HepG2 (cell line): Measurements from ENCODE around the gene CCND1.

ENCODE experiments used
- CTCF ChIP-seq: sonication (generic); formaldehyde crosslinking; IDR thresholded peaks from 2 replicates; pipeline ENCODE4 v1.5.0; 2020; ENCODE audit warnings: mild to moderate bottlenecking, missing genetic modification reagents, moderate library complexity
- GABPA ChIP-seq, 2 experiments: IDR thresholded peaks; 2 replicates each; pipeline ENCODE4 v1.6.1; 2011 to 2016; ENCODE audit warnings: low read depth in 2 of 2, low read length in 1 of 2, missing biosample characterization in 1 of 2, missing genetic modification characterization in 1 of 2
- MAX ChIP-seq: IDR thresholded peaks from 2 replicates; pipeline ENCODE4 v1.6.1; 2012; ENCODE audit warnings: inconsistent platforms
- MTF1 ChIP-seq: sonication (generic); formaldehyde crosslinking; IDR thresholded peaks from 2 replicates; pipeline ENCODE4 v1.5.0; 2020; ENCODE audit warnings: missing genetic modification reagents
- NFE2L1 ChIP-seq: sonication (generic); formaldehyde crosslinking; IDR thresholded peaks from 2 replicates; pipeline ENCODE4 v1.4.0; 2020; ENCODE audit warnings: missing genetic modification reagents, mild to moderate bottlenecking, borderline replicate concordance
- POLR2AphosphoS5 ChIP-seq: IDR thresholded peaks from 2 replicates; pipeline ENCODE4 v1.6.1; 2012; ENCODE audit warnings: low read depth, low read length
- PREB ChIP-seq: sonication (generic); formaldehyde crosslinking; IDR thresholded peaks from 2 replicates; pipeline ENCODE4 v1.4.0; 2020; ENCODE audit warnings: missing genetic modification reagents
- SP4 ChIP-seq: sonication (generic); formaldehyde crosslinking; IDR thresholded peaks from 2 replicates; pipeline ENCODE4 v1.8.1; 2023; ENCODE audit warnings: mild to moderate bottlenecking, missing genetic modification reagents
- STAT6 ChIP-seq: sonication (generic); formaldehyde crosslinking; IDR thresholded peaks from 2 replicates; pipeline ENCODE4 v1.4.0; 2020; ENCODE audit warnings: missing genetic modification reagents, mild to moderate bottlenecking, borderline replicate concordance
- SYNCRIP ChIP-seq: fragments of 200-400 bp; formaldehyde crosslinking; IDR thresholded peaks from 2 replicates; pipeline ENCODE4 v1.6.1; 2018; ENCODE audit warnings: mild to moderate bottlenecking, low read depth, low read length; ENCODE audit not compliant: insufficient read depth
- TCF7 ChIP-seq: sonication (generic); IDR thresholded peaks from 2 replicates; pipeline ENCODE4 v1.6.1; 2016; ENCODE audit warnings: antibody characterized with exemption, low read depth
- ZBTB8A ChIP-seq: sonication (generic); formaldehyde crosslinking; IDR thresholded peaks from 2 replicates; pipeline ENCODE4 v1.4.0; 2020; ENCODE audit warnings: mild to moderate bottlenecking, low read depth, missing genetic modification reagents, borderline replicate concordance
- ZNF652 ChIP-seq: IDR thresholded peaks from 2 replicates; pipeline ENCODE4 v1.6.1; 2016; ENCODE audit warnings: low read depth, borderline replicate concordance
- TF ChIP-seq, protein P1 (sequence below): sonication (generic); formaldehyde crosslinking; IDR thresholded peaks from 2 replicates; pipeline ENCODE4 v1.8.0; 2022; ENCODE audit warnings: missing genetic modification reagents, low read depth, mild to moderate bottlenecking, borderline replicate concordance

DNA sequence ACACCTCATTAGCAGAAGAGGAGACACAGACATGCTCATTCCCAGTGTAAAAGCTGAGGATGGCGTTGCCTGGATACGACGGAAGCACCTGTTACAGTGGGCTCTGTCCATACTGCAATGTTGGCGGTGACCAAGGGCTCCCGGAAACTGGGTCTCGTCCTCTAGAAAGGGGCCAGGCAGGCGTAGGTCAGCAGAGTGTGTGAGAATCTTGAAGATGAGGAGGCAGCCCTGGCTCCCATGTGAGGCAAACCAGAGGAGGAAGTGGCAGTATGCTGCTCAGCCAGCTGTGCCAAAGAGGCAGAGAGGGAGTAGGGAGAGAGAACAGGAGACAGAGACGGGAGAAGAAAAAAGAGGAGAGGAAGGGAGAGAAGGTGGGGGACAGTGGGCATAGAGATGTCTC, 23.9 kb downstream of the CCND1 start:
- no peak for TF ChIP-seq CTCF (CRISPR knock-in tag)
- TF ChIP-seq MTF1: no peak
- no peak for TF ChIP-seq PREB (CRISPR knock-in tag)
- TF ChIP-seq GABPA (IDR thresholded peaks at IDR 0.05; ENCODE audit: low read depth, low read length): no peak
- TF ChIP-seq GABPA (CRISPR knock-in tag; IDR thresholded peaks at IDR 0.05; ENCODE audit: low read depth): no peak
- TF ChIP-seq SYNCRIP: no peak
- TF ChIP-seq POLR2AphosphoS5: no peak
- no peak for TF ChIP-seq MAX
- no peak for TF ChIP-seq SP4 (CRISPR knock-in tag)
- TF ChIP-seq ZBTB8A (CRISPR knock-in tag): no peak
- TF ChIP-seq, protein P1, sequence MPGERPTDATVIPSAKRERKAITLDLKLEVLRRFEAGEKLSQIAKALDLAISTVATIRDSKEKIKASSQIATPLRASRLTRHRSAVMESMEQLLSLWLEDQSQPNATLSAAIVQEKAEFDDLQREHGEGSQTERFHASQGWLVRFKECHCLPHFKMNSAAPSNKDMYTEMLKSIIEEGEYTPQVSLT (CRISPR knock-in tag): no peak
- no peak for TF ChIP-seq ZNF652
- TF ChIP-seq TCF7: no peak
- no peak for TF ChIP-seq STAT6 (CRISPR knock-in tag)
- no peak for TF ChIP-seq NFE2L1 (CRISPR knock-in tag)
